ENCODE results near the gene LRRC23. TPM values are rescaled to one million over a fixed set of nuclear protein-coding genes. Genes with fewer than 3 reads are reported as not detected.
"Not testable (repeated sequence)": the region's sequence is repeated elsewhere in the genome, so short reads cannot be mapped to it uniquely, and the experiment has no call there.

The LRRC23 gene
- total RNA-seq, 1 donor from 2014 or later = 2.6 TPM

DNA sequence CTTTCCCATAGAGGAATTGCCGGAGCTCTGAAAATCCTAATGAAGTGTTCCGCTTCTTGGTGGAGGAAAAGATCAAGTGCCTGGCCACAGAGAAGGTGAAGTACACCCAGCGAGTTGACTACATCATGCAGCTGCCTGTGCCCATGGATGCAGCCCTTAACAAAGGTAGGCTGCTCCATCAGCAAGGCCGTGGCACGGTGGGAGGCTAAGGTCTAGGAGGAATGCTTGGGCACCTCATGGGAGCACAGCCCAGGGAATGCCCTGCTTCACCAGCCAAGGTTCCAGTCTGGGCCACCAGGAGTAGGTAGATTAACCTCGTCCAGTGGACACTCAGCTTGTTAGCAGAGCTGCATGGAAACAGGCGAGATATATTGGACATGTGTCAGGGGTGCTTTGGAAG is 43.7 kb upstream of the LRRC23 start:
- H3K9me3 Mint-ChIP-seq (ENCODE audit: unreplicated experiment) = peaks cover 11% of the 10 kb centered on the region
- H3K4me3 Mint-ChIP-seq (ENCODE audit: unreplicated experiment) = peak overlapping the region; percentile 26
- DNase-seq = no peak
- TF ChIP-seq, protein P1, sequence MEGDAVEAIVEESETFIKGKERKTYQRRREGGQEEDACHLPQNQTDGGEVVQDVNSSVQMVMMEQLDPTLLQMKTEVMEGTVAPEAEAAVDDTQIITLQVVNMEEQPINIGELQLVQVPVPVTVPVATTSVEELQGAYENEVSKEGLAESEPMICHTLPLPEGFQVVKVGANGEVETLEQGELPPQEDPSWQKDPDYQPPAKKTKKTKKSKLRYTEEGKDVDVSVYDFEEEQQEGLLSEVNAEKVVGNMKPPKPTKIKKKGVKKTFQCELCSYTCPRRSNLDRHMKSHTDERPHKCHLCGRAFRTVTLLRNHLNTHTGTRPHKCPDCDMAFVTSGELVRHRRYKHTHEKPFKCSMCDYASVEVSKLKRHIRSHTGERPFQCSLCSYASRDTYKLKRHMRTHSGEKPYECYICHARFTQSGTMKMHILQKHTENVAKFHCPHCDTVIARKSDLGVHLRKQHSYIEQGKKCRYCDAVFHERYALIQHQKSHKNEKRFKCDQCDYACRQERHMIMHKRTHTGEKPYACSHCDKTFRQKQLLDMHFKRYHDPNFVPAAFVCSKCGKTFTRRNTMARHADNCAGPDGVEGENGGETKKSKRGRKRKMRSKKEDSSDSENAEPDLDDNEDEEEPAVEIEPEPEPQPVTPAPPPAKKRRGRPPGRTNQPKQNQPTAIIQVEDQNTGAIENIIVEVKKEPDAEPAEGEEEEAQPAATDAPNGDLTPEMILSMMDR (IDR thresholded peaks at IDR 0.05; ENCODE audit: partially characterized antibody, unreplicated experiment) = no peak
- no peak overlapping the region for H3K27ac Mint-ChIP-seq (ENCODE audit: unreplicated experiment)
- H3K4me1 Mint-ChIP-seq (ENCODE audit: low read depth, unreplicated experiment) = no peaks in the 10 kb centered on the region
- H3K27me3 Mint-ChIP-seq (ENCODE audit: unreplicated experiment) = peaks cover 5% of the 10 kb centered on the region
- peaks cover 4% of the 10 kb centered on the region for H3K36me3 Mint-ChIP-seq (ENCODE audit: unreplicated experiment)

- H3K36me3 Mint-ChIP-seq (ENCODE audit: unreplicated experiment) = peaks cover 4% of the 10 kb centered on the region
- DNase-seq = no peak
- peak overlapping the region; percentile 26 for H3K4me3 Mint-ChIP-seq (ENCODE audit: unreplicated experiment)
- no peak overlapping the region for H3K27ac Mint-ChIP-seq (ENCODE audit: unreplicated experiment)
- TF ChIP-seq, protein P1 (IDR thresholded peaks at IDR 0.05; ENCODE audit: partially characterized antibody, unreplicated experiment) = no peak
- H3K27me3 Mint-ChIP-seq (ENCODE audit: unreplicated experiment) = peaks cover 5% of the 10 kb centered on the region
- H3K4me1 Mint-ChIP-seq (ENCODE audit: low read depth, unreplicated experiment) = peaks cover 2% of the 10 kb centered on the region
- H3K9me3 Mint-ChIP-seq (ENCODE audit: unreplicated experiment) = peaks cover 11% of the 10 kb centered on the region
Measured at GRCh38 chr12:6861391-6861790, 43.2 kb upstream of the LRRC23 start.

- no peak overlapping the region for H3K4me3 Mint-ChIP-seq (ENCODE audit: unreplicated experiment)
Measured at GRCh38 chr12:6863033-6863432, 41.6 kb upstream of the LRRC23 start.

GRCh38 chr12:6863586-6864321 is 40.9 kb upstream of the LRRC23 start:
- no peak overlapping the region for H3K27ac Mint-ChIP-seq (ENCODE audit: unreplicated experiment)
- DNase-seq = no peak
- no peak overlapping the region for H3K4me3 Mint-ChIP-seq (ENCODE audit: unreplicated experiment)
- H3K9me3 Mint-ChIP-seq (ENCODE audit: unreplicated experiment) = peaks cover 12% of the 10 kb centered on the region
- TF ChIP-seq, protein P1 (IDR thresholded peaks at IDR 0.05; ENCODE audit: partially characterized antibody, unreplicated experiment) = no peak
- H3K4me1 Mint-ChIP-seq (ENCODE audit: low read depth, unreplicated experiment) = peaks cover 6% of the 10 kb centered on the region
- H3K36me3 Mint-ChIP-seq (ENCODE audit: unreplicated experiment) = peaks cover 4% of the 10 kb centered on the region
- H3K27me3 Mint-ChIP-seq (ENCODE audit: unreplicated experiment) = peaks cover 14% of the 10 kb centered on the region

More at GRCh38 chr12:6863033-6863432, 41.6 kb upstream of the LRRC23 start:
- DNase-seq = no peak
- peaks cover 4% of the 10 kb centered on the region for H3K36me3 Mint-ChIP-seq (ENCODE audit: unreplicated experiment)
- H3K27ac Mint-ChIP-seq (ENCODE audit: unreplicated experiment) = no peak overlapping the region
- H3K9me3 Mint-ChIP-seq (ENCODE audit: unreplicated experiment) = peaks cover 9% of the 10 kb centered on the region
- peaks cover 5% of the 10 kb centered on the region for H3K4me1 Mint-ChIP-seq (ENCODE audit: low read depth, unreplicated experiment)
- peaks cover 9% of the 10 kb centered on the region for H3K27me3 Mint-ChIP-seq (ENCODE audit: unreplicated experiment)
- TF ChIP-seq, protein P1 (IDR thresholded peaks at IDR 0.05; ENCODE audit: partially characterized antibody, unreplicated experiment) = no peak

DNA sequence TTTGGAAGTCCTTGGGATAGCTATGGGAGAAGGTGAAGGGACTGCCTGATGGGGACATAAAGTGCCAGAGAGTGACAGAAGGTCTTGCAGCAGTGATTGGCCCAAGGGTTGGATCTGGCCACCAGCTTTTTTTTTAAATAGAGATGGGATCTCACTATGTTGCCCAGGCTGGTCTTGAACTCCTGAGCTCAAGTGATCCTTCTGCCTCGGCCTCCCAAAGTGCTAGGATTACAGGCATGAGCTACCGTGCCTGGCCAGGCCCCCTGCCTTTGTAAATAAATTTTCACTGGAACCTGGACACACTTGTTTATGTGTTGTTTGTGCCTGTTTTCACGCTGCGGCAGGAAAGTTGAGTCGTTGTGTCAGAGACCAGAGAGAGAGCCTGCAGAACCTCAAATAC is 39.3 kb upstream of the LRRC23 start:
- H3K4me1 Mint-ChIP-seq (ENCODE audit: low read depth, unreplicated experiment) = peaks cover 16% of the 10 kb centered on the region
- H3K27me3 Mint-ChIP-seq (ENCODE audit: unreplicated experiment) = peaks cover 14% of the 10 kb centered on the region
- H3K27ac Mint-ChIP-seq (ENCODE audit: unreplicated experiment) = peak overlapping the region; percentile 64
- H3K4me3 Mint-ChIP-seq (ENCODE audit: unreplicated experiment) = peak overlapping the region; percentile 54
- H3K36me3 Mint-ChIP-seq (ENCODE audit: unreplicated experiment); DNase-seq: not testable (repeated sequence)
- peaks cover 18% of the 10 kb centered on the region for H3K9me3 Mint-ChIP-seq (ENCODE audit: unreplicated experiment)
